SK-N-SH (cell line): ENCODE measurements around the gene LRRC2. TPM values are rescaled to one million over a fixed set of nuclear protein-coding genes. Genes with fewer than 3 reads are reported as not detected.

Source experiments
- CTCF ChIA-PET: fragments of 300-600, 350-600 bp; formaldehyde crosslinking; extraction: SDS; loops from one replicate; lab custom pipeline; 2021; lab: Yijun Ruan, JAX
- POLR2A ChIA-PET: fragments of 350-600 bp; sonication (Branson Sonifier 250); formaldehyde crosslinking; extraction: SDS; loops from one replicate; lab custom pipeline; 2020; ENCODE audit warnings: antibody characterized with exemption, inconsistent platforms; lab: Yijun Ruan, JAX
- DNase-seq: peaks from one replicate; pipeline ENCODE4 v3.0.0; 2012
- H2AFZ ChIP-seq: fragments of 200-600 bp; sonication (generic); 2 replicates; pipeline ENCODE4 v1.8.1; 2016; ENCODE audit warnings: antibody characterized with exemption, mild to moderate bottlenecking, low read depth
- H3F3A ChIP-seq: fragments of 200-600 bp; sonication (generic); replicated peaks from 2 replicates; pipeline ENCODE3; 2016; ENCODE audit warnings: antibody characterized with exemption, mild to moderate bottlenecking; ENCODE audit not compliant: insufficient read depth
- H3K27ac ChIP-seq, 2 experiments: fragments of 200-500 bp in 1 of 2; fragments of 200-600 bp in 1 of 2; sonication (Bioruptor generic) in 1 of 2; sonication (generic), shearing (Covaris generic) in 1 of 2; 2 replicates each; pipeline versions ENCODE4 v1.5.1 to v1.6.1; 2014 to 2016; ENCODE audit warnings: low read depth in 2 of 2, inconsistent platforms in 1 of 2, low read length in 1 of 2, mild to moderate bottlenecking in 1 of 2, mixed read lengths in 1 of 2
- H3K27me3 ChIP-seq: fragments of 200-600 bp; sonication (generic), shearing (Covaris generic); 2 replicates; pipeline ENCODE4 v1.6.1; 2016; ENCODE audit warnings: mixed run types; ENCODE audit not compliant: insufficient read depth
- H3K36me3 ChIP-seq, 2 experiments: fragments of 200-500 bp in 1 of 2; fragments of 200-600 bp in 1 of 2; sonication (Bioruptor generic) in 1 of 2; sonication (generic) in 1 of 2; replicated peaks in 1 of 2; 2 replicates each; pipeline versions ENCODE3 to v1.5.1; 2014 to 2016; ENCODE audit warnings: low read length in 1 of 2, mild to moderate bottlenecking in 1 of 2; ENCODE audit not compliant: insufficient read depth in 2 of 2, control insufficient read depth in 1 of 2
- H3K4me1 ChIP-seq, 2 experiments: fragments of 200-500 bp in 1 of 2; fragments of 200-600 bp in 1 of 2; sonication (Bioruptor generic) in 1 of 2; sonication (generic), shearing (Covaris generic) in 1 of 2; 2 replicates each; pipeline versions ENCODE4 v1.5.1 to v1.6.1; 2014 to 2016; ENCODE audit warnings: low read depth in 1 of 2, low read length in 1 of 2, mixed run types in 1 of 2; ENCODE audit not compliant: insufficient read depth in 2 of 2, control insufficient read depth in 1 of 2
- H3K4me2 ChIP-seq: fragments of 200-600 bp; sonication (generic), shearing (Covaris generic); 2 replicates; pipeline ENCODE4 v1.6.1; 2017; ENCODE audit warnings: mixed run types
- H3K4me3 ChIP-seq, 2 experiments: fragments of 200-500 bp in 1 of 2; fragments of 200-600 bp in 1 of 2; sonication (Bioruptor generic) in 1 of 2; sonication (generic), shearing (Covaris generic) in 1 of 2; 2 replicates each; pipeline versions ENCODE4 v1.5.1 to v1.8.1; 2014 to 2016; ENCODE audit warnings: low read depth in 2 of 2, inconsistent platforms in 1 of 2, low read length in 1 of 2, mild to moderate bottlenecking in 1 of 2, mixed read lengths in 1 of 2, moderate library complexity in 1 of 2
- H3K79me2 ChIP-seq: fragments of 200-600 bp; sonication (generic); 2 replicates; pipeline ENCODE4 v1.8.1; 2017; ENCODE audit warnings: mild to moderate bottlenecking; ENCODE audit not compliant: insufficient read depth
- H3K9ac ChIP-seq: fragments of 200-600 bp; sonication (generic); 2 replicates; pipeline ENCODE4 v1.6.1; 2017; ENCODE audit warnings: mixed run types
- H3K9me2 ChIP-seq: fragments of 200-600 bp; sonication (generic); 2 replicates; pipeline ENCODE4 v1.6.1; 2017; ENCODE audit warnings: mixed run types
- H3K9me3 ChIP-seq: fragments of 200-600 bp; sonication (generic); 2 replicates; pipeline ENCODE4 v1.6.1; 2017; ENCODE audit warnings: mixed run types, mild to moderate bottlenecking, moderate library complexity
- H4K20me1 ChIP-seq: fragments of 200-600 bp; sonication (generic); 2 replicates; pipeline ENCODE4 v1.6.1; 2017; ENCODE audit warnings: mild to moderate bottlenecking, mixed run types; ENCODE audit not compliant: insufficient read depth
- CHD2 ChIP-seq: fragments of 150-350 bp; IDR thresholded peaks from 2 replicates; pipeline ENCODE4 v1.6.1; 2018; ENCODE audit warnings: low read length; ENCODE audit not compliant: partially characterized antibody
- CTCF ChIP-seq: fragments of 200-600 bp; sonication (generic); IDR thresholded peaks from 2 replicates; pipeline ENCODE4 v1.6.1; 2017; ENCODE audit warnings: antibody characterized with exemption, mild to moderate bottlenecking, moderate library complexity
- FOXJ3 ChIP-seq: sonication (generic); formaldehyde crosslinking; IDR thresholded peaks from 2 replicates; pipeline ENCODE4 v1.5.1; 2020; ENCODE audit warnings: mild to moderate bottlenecking, missing genetic modification reagents
- JUND ChIP-seq: IDR thresholded peaks from 2 replicates; pipeline ENCODE4 v1.4.0; 2012
- MEF2A ChIP-seq: IDR thresholded peaks from 2 replicates; pipeline ENCODE4 v1.4.0; 2012; ENCODE audit warnings: low read depth, borderline replicate concordance
- POLR2AphosphoS5 ChIP-seq: IDR thresholded peaks from 2 replicates; pipeline ENCODE4 v1.6.1; 2012; ENCODE audit warnings: low read depth, low read length
- RAD21 ChIP-seq: IDR thresholded peaks from 2 replicates; pipeline ENCODE4 v1.6.1; 2012; ENCODE audit warnings: mild to moderate bottlenecking, low read length
- RCOR1 ChIP-seq: fragments of 150-350 bp; IDR thresholded peaks from 2 replicates; pipeline ENCODE4 v1.6.1; 2017; ENCODE audit warnings: antibody characterized with exemption, low read length
- SMC3 ChIP-seq: IDR thresholded peaks from 2 replicates; pipeline ENCODE4 v1.6.1; 2012; ENCODE audit warnings: low read depth, low read length, improper control_type of control experiment
- TAF1 ChIP-seq: IDR thresholded peaks from 2 replicates; pipeline ENCODE4 v1.6.1; 2012; ENCODE audit warnings: low read depth, mild to moderate bottlenecking, low read length, moderate library complexity, borderline replicate concordance
- TCF12 ChIP-seq: IDR thresholded peaks from 2 replicates; pipeline ENCODE4 v1.4.0; 2012
- TEAD4 ChIP-seq: IDR thresholded peaks from 2 replicates; pipeline ENCODE4 v1.4.0; 2012; ENCODE audit warnings: mild to moderate bottlenecking, borderline replicate concordance; ENCODE audit not compliant: insufficient read depth
- YY1 ChIP-seq: IDR thresholded peaks from 2 replicates; pipeline ENCODE4 v1.4.0; 2012; ENCODE audit warnings: low read depth, mild to moderate bottlenecking
- WGBS: methylation state at CpG from one replicate; pipeline ENCODE4 v1.1.6; 2017; ENCODE audit warnings: low lambda C conversion rate; 5-methylcytosine and 5-hydroxymethylcytosine counted together
- polyA plus RNA-seq, 3 experiments: library from polyadenylated mRNA; depleted of rRNA; stranded (reverse); fragments of >200 nt; gene quantifications; 2 replicates each; pipeline ENCODE4 v1.2.3, GENCODE V29; 2012
- TF ChIP-seq, protein P1 (sequence below): fragments of 150-350 bp; IDR thresholded peaks from 2 replicates; pipeline ENCODE4 v1.6.1; 2016; ENCODE audit warnings: mild to moderate bottlenecking, low read depth, low read length
- TF ChIP-seq, protein P2 (sequence below): IDR thresholded peaks from 2 replicates; pipeline ENCODE4 v1.6.1; 2012; ENCODE audit warnings: mild to moderate bottlenecking, low read depth, low read length, moderate library complexity

The LRRC2 gene
- polyA plus RNA-seq, 1 of the 3 experiments (the other 2 are of a cell fraction): 0.13 TPM

DNA sequence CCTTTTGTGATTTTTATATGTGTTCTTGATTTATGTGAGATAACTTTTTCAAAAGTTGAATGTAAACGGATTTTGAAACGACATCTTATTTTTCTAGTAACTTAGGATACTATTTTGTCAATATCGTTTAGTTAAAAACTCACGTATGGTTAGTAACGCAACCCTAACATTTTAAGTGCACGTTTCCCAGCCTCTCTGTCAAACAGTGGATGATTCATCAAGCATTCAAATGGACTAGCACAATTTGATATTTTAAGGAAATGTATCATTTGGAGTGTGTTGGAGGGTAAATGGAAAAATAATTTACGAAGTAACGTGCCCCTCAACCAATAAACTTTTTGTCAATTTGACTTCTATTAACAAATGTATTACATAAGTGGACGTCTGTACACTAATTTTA is 45.0 kb downstream of the LRRC2 start:
- no peak overlapping the region for H2AFZ ChIP-seq
- H3K79me2 ChIP-seq: no peaks in the 10 kb centered on the region
- no peaks in the 10 kb centered on the region for H3K4me1 ChIP-seq
- no peaks in the 10 kb centered on the region for H3F3A ChIP-seq
- no peak overlapping the region for H3K4me3 ChIP-seq
- no peaks in the 10 kb centered on the region for H3K9me3 ChIP-seq
- WGBS: 72% methylated on average over 9 of the region's 9 CpGs
- no peaks in the 10 kb centered on the region for H3K27me3 ChIP-seq
- ChIA-PET POLR2A (no interaction called here), CTCF (interaction anchor here (2.4 kb wide), 1 partner anchor 32 kb away, joined by 10 read pairs; no protein-coding TSS in a partner anchor)
- H3K27ac ChIP-seq: no peak overlapping the region
- H3K36me3 ChIP-seq: no peaks in the 10 kb centered on the region
- TF ChIP-seq, protein P1, sequence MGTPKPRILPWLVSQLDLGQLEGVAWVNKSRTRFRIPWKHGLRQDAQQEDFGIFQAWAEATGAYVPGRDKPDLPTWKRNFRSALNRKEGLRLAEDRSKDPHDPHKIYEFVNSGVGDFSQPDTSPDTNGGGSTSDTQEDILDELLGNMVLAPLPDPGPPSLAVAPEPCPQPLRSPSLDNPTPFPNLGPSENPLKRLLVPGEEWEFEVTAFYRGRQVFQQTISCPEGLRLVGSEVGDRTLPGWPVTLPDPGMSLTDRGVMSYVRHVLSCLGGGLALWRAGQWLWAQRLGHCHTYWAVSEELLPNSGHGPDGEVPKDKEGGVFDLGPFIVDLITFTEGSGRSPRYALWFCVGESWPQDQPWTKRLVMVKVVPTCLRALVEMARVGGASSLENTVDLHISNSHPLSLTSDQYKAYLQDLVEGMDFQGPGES: no peak
- TF ChIP-seq JUND: no peak
- no peak for TF ChIP-seq POLR2AphosphoS5
- TF ChIP-seq CTCF: no peak
- TF ChIP-seq SMC3: no peak
- no peak for TF ChIP-seq FOXJ3 (CRISPR knock-in tag)
- no peak for TF ChIP-seq CHD2
- TF ChIP-seq, protein P2, sequence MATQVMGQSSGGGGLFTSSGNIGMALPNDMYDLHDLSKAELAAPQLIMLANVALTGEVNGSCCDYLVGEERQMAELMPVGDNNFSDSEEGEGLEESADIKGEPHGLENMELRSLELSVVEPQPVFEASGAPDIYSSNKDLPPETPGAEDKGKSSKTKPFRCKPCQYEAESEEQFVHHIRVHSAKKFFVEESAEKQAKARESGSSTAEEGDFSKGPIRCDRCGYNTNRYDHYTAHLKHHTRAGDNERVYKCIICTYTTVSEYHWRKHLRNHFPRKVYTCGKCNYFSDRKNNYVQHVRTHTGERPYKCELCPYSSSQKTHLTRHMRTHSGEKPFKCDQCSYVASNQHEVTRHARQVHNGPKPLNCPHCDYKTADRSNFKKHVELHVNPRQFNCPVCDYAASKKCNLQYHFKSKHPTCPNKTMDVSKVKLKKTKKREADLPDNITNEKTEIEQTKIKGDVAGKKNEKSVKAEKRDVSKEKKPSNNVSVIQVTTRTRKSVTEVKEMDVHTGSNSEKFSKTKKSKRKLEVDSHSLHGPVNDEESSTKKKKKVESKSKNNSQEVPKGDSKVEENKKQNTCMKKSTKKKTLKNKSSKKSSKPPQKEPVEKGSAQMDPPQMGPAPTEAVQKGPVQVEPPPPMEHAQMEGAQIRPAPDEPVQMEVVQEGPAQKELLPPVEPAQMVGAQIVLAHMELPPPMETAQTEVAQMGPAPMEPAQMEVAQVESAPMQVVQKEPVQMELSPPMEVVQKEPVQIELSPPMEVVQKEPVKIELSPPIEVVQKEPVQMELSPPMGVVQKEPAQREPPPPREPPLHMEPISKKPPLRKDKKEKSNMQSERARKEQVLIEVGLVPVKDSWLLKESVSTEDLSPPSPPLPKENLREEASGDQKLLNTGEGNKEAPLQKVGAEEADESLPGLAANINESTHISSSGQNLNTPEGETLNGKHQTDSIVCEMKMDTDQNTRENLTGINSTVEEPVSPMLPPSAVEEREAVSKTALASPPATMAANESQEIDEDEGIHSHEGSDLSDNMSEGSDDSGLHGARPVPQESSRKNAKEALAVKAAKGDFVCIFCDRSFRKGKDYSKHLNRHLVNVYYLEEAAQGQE: no peak
- no peak for TF ChIP-seq YY1
- TF ChIP-seq RCOR1: no peak
- no peak for TF ChIP-seq TAF1
- no peak for TF ChIP-seq RAD21
- TF ChIP-seq TEAD4: no peak
- TF ChIP-seq TCF12: no peak
- TF ChIP-seq MEF2A: no peak
- no peak for DNase-seq
- H3K9me2 ChIP-seq: no peaks in the 10 kb centered on the region
- H3K4me2 ChIP-seq: no peak overlapping the region
- no peaks in the 10 kb centered on the region for H4K20me1 ChIP-seq
- H3K9ac ChIP-seq: no peak overlapping the region
